Mesenchymal stem cell (in vitro differentiated cells and primary cell): Measurements from ENCODE around the gene CLEC3B.

ENCODE experiments used
- DNase-seq: peaks from one replicate; pipeline ENCODE4 v3.0.0-alpha.2; 2013
- H2AFZ ChIP-seq: one replicate; pipeline ENCODE4 v1.6.1; 2013; ENCODE audit warnings: low read depth, mild to moderate bottlenecking, control low read depth, inconsistent platforms, low read length, moderate library complexity
- H2AK5ac ChIP-seq: 2 replicates; pipeline ENCODE4 v1.6.1; 2013; ENCODE audit warnings: low read length, moderate library complexity, mild to moderate bottlenecking, inconsistent platforms; ENCODE audit not compliant: severe bottlenecking
- H2BK120ac ChIP-seq: one replicate; pipeline ENCODE4 v1.6.1; 2013; ENCODE audit warnings: low read depth, mild to moderate bottlenecking, inconsistent platforms, low read length, moderate library complexity
- H2BK12ac ChIP-seq, 2 experiments: one replicate each; pipeline ENCODE4 v1.6.1; 2013; ENCODE audit warnings: inconsistent platforms in 2 of 2, low read length in 2 of 2, mild to moderate bottlenecking in 2 of 2, moderate library complexity in 2 of 2, control low read depth in 1 of 2
- H2BK15ac ChIP-seq: one replicate; pipeline ENCODE4 v1.6.1; 2013; ENCODE audit warnings: mild to moderate bottlenecking, low read depth, inconsistent platforms; ENCODE audit not compliant: poor library complexity, severe bottlenecking
- H2BK5ac ChIP-seq: 2 replicates; pipeline ENCODE4 v1.6.1; 2013; ENCODE audit warnings: low read depth, mild to moderate bottlenecking, low read length, control low read depth, inconsistent platforms; ENCODE audit not compliant: poor library complexity, severe bottlenecking
- H3K14ac ChIP-seq, 2 experiments: one replicate each; pipeline ENCODE4 v1.6.1; 2013; ENCODE audit warnings: inconsistent platforms in 2 of 2, low read length in 2 of 2, control low read depth in 1 of 2, mild to moderate bottlenecking in 1 of 2, moderate library complexity in 1 of 2
- H3K18ac ChIP-seq, 2 experiments: one replicate each; pipeline ENCODE4 v1.6.1; 2013; ENCODE audit warnings: inconsistent platforms in 2 of 2, low read length in 2 of 2, control low read depth in 1 of 2, low read depth in 1 of 2, mild to moderate bottlenecking in 1 of 2
- H3K23ac ChIP-seq, 2 experiments: one replicate each; pipeline ENCODE4 v1.6.1; 2013; ENCODE audit warnings: inconsistent platforms in 2 of 2, low read length in 2 of 2, mild to moderate bottlenecking in 2 of 2, moderate library complexity in 2 of 2, control low read depth in 1 of 2
- H3K27ac ChIP-seq: 2 replicates; pipeline ENCODE4 v1.5.1; 2013; ENCODE audit warnings: mild to moderate bottlenecking, moderate library complexity, low read length, control low read depth, inconsistent platforms; ENCODE audit not compliant: poor library complexity, severe bottlenecking
- H3K27me3 ChIP-seq, 2 experiments: 2 replicates each; pipeline versions ENCODE4 v1.6.1 to v1.7.0; 2013; ENCODE audit warnings: low read length in 2 of 2, mild to moderate bottlenecking in 2 of 2, moderate library complexity in 2 of 2, control low read depth in 1 of 2, inconsistent platforms in 1 of 2; ENCODE audit not compliant: control insufficient read depth in 1 of 2, insufficient read depth in 1 of 2
- H3K36me3 ChIP-seq, 2 experiments: 2 replicates each; pipeline versions ENCODE4 v1.6.1 to v1.7.0; 2013; ENCODE audit warnings: low read length in 2 of 2, control low read depth in 1 of 2, inconsistent platforms in 1 of 2, low read depth in 1 of 2, mild to moderate bottlenecking in 1 of 2; ENCODE audit not compliant: insufficient read depth in 2 of 2, control insufficient read depth in 1 of 2
- H3K4ac ChIP-seq, 2 experiments: one replicate each; pipeline ENCODE4 v1.6.1; 2013; ENCODE audit warnings: inconsistent platforms in 2 of 2, low read length in 2 of 2, mild to moderate bottlenecking in 2 of 2, moderate library complexity in 2 of 2, control low read depth in 1 of 2, low read depth in 1 of 2
- H3K4me1 ChIP-seq: 2 replicates; pipeline ENCODE4 v1.6.1; 2013; ENCODE audit warnings: low read depth, low read length, control low read depth; ENCODE audit not compliant: control insufficient read depth, insufficient read depth
- H3K4me2 ChIP-seq: 2 replicates; pipeline ENCODE4 v1.6.1; 2013; ENCODE audit warnings: low read length, mild to moderate bottlenecking, inconsistent platforms; ENCODE audit not compliant: poor library complexity, severe bottlenecking
- H3K4me3 ChIP-seq, 2 experiments: 2 replicates each; pipeline versions ENCODE4 v1.5.1 to v1.7.0; 2013; ENCODE audit warnings: low read length in 2 of 2, mild to moderate bottlenecking in 2 of 2, control low read depth in 1 of 2, low read depth in 1 of 2; ENCODE audit not compliant: insufficient read depth in 1 of 2
- H3K79me1 ChIP-seq: replicated peaks from 2 replicates; pipeline ENCODE4 v1.6.1; 2013; ENCODE audit warnings: mild to moderate bottlenecking, control low read depth, low read length, inconsistent platforms; ENCODE audit not compliant: poor library complexity, severe bottlenecking
- H3K9ac ChIP-seq: 2 replicates; pipeline ENCODE4 v1.7.0; 2013; ENCODE audit warnings: mild to moderate bottlenecking, low read length, moderate library complexity
- H3K9me3 ChIP-seq: 2 replicates; pipeline ENCODE4 v1.7.0; 2013; ENCODE audit warnings: mild to moderate bottlenecking, low read length; ENCODE audit not compliant: control insufficient read depth
- H4K8ac ChIP-seq: one replicate; pipeline ENCODE4 v1.6.1; 2013; ENCODE audit warnings: inconsistent platforms, mild to moderate bottlenecking, low read length, moderate library complexity
- H4K91ac ChIP-seq: one replicate; pipeline ENCODE4 v1.6.1; 2013; ENCODE audit warnings: mild to moderate bottlenecking, low read length, inconsistent platforms
- WGBS: methylation state at CpG from one replicate; pipeline ENCODE4 v1.1.7; 2013; ENCODE audit warnings: mixed read lengths; 5-methylcytosine and 5-hydroxymethylcytosine counted together

CLEC3B gene

DNA sequence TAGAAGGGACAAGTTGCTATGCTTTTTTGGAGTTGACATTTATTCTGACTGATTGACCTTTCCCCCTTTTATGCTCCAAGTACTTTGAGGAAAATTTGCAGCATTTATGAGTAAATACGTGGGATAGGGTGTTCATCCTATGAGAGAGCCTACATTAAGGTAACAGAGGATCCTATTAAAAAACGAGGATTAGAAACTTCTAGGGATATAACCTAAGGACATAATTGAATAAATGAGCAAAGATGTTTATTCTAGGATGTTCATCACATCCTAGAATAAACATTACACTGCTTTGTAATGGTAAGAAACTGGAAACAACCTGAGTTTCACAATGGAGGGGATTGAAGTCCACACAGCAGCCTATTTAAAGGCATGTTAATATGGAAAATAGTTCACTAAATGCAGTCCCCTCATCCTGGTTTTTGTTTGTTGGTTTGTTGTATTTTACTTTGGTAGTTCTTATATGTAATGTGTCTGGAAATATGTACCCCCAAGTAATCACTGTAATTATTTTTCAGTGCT, 23.9 kb upstream of the CLEC3B start:
- H2BK12ac ChIP-seq: no peak overlapping the region
- no peak overlapping the region for H3K14ac ChIP-seq
- peaks cover 2% of the 10 kb centered on the region for H3K4me1 ChIP-seq
- no peak overlapping the region for H2AK5ac ChIP-seq
- DNase-seq: peak; percentile 38
- H2BK5ac ChIP-seq: no peak overlapping the region
- peaks cover 33 to 85% of the 10 kb centered on the region in 2 experiments for H3K36me3 ChIP-seq
- no peak overlapping the region for H3K4me2 ChIP-seq
- H3K4me3 ChIP-seq: no peak overlapping the region
- H3K79me1 ChIP-seq: peaks cover 15% of the 10 kb centered on the region
- no peak overlapping the region for H3K9ac ChIP-seq
- no peak overlapping the region for H3K18ac ChIP-seq
- H2BK15ac ChIP-seq: no peak overlapping the region
- no peak overlapping the region for H4K91ac ChIP-seq
- no peak overlapping the region for H2AFZ ChIP-seq
- no peak overlapping the region for H3K4ac ChIP-seq
- H2BK120ac ChIP-seq: no peak overlapping the region
- no peak overlapping the region for H3K23ac ChIP-seq
- H4K8ac ChIP-seq: no peak overlapping the region
- WGBS: no CpG with 5 or more reads among the region's 2 CpGs
- no peaks in the 10 kb centered on the region for H3K27me3 ChIP-seq
- peaks cover 5% of the 10 kb centered on the region for H3K9me3 ChIP-seq
- H3K27ac ChIP-seq: no peak overlapping the region

DNA sequence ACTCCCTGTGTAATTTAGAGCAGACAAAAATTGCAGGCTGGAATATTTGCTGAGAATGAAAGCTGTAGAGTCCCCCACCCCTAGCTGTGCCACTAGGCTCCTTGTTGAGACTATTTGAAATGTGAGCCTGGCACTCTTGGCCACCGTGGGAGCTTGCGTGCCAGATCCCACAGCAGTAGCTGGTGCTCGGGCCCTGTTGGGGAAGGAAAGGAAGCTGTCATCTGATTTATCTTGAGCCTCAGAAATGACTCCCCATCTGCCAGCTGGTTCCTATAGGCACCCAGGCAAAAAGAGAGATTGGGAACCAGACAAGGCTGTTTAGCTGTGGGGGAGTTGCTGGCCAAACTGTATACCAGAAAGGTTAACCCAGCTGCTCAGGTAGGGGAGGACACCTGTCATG, 23.4 kb upstream of the CLEC3B start:
- WGBS: 98% methylated on average over 3 of the region's 3 CpGs
- no peak overlapping the region for H2BK12ac ChIP-seq
- peaks cover 6% of the 10 kb centered on the region for H3K4me1 ChIP-seq
- no peak overlapping the region for H2BK15ac ChIP-seq
- H3K9me3 ChIP-seq: peaks cover 5% of the 10 kb centered on the region
- H3K4me3 ChIP-seq: no peak overlapping the region
- no peaks in the 10 kb centered on the region for H3K27me3 ChIP-seq
- no peak overlapping the region for H2BK5ac ChIP-seq
- no peak overlapping the region for H3K18ac ChIP-seq
- H3K4ac ChIP-seq: no peak overlapping the region
- no peak overlapping the region for H3K4me2 ChIP-seq
- no peak overlapping the region for H2BK120ac ChIP-seq
- no peak overlapping the region for H3K27ac ChIP-seq
- H3K14ac ChIP-seq: no peak overlapping the region
- H4K8ac ChIP-seq: no peak overlapping the region
- H2AK5ac ChIP-seq: no peak overlapping the region
- no peak overlapping the region for H3K9ac ChIP-seq
- H2AFZ ChIP-seq: no peak overlapping the region
- H3K79me1 ChIP-seq: peaks cover 16% of the 10 kb centered on the region
- no peak overlapping the region for H3K23ac ChIP-seq
- peaks cover 35 to 85% of the 10 kb centered on the region in 2 experiments for H3K36me3 ChIP-seq
- H4K91ac ChIP-seq: no peak overlapping the region
- DNase-seq: no peak

DNA sequence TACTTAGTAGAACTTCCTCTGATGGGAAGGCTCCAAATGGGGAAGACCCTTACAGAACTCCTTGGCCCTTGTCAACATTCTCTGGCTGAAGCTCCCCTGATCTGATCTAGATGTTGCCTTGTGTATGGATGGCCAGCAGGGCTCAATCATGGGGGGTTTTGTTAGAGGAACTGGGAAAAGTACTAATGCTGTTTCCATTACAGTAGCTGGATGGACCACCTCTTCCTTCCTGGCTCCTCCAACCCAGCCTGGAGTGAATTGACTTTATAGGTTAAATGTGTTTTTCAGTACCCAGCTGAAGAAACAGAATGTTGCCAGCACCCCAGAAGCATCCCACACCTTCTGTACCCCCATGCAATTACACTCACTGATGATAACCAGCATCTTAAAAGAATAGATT, 22.7 kb upstream of the CLEC3B start:
- Histone ChIP-seq H3K9ac (no peak overlapping the region), H3K4me3 (no peak overlapping the region), H3K4me2 (no peak overlapping the region), H3K4ac (no peak overlapping the region), H3K23ac (no peak overlapping the region), H4K8ac (no peak overlapping the region), H2BK12ac (no peak overlapping the region), H3K27me3 (no peaks in the 10 kb centered on the region), H2BK15ac (no peak overlapping the region), H3K9me3 (peaks cover 5% of the 10 kb centered on the region), H2AK5ac (no peak overlapping the region), H3K27ac (no peak overlapping the region), H2BK120ac (no peak overlapping the region), H3K79me1 (peaks cover 15% of the 10 kb centered on the region), H3K36me3 (peaks cover 34 to 81% of the 10 kb centered on the region in 2 experiments), H3K18ac (no peak overlapping the region), H4K91ac (no peak overlapping the region), H2BK5ac (no peak overlapping the region), H3K4me1 (peaks cover 8% of the 10 kb centered on the region), H2AFZ (no peak overlapping the region), H3K14ac (no peak overlapping the region)
- no peak for DNase-seq

DNA sequence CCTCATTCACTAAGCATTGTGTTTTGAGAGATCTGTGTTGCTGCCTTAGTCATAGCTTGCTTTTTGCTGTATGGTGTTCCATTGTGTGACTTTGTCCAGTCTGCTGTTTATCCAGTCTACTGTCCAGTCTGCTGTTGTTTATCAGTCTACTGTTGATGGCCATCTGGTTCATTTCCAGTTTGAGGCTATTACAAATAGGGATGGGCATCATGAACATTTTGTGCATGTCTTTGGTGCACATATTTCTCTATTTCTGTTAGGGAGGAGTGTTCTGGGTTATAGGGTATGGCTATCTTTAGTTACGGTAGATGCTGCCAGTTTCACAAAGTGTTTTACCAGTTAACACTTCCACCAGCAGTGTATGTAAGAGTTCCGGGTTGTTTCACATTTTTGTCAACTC, 22.2 kb upstream of the CLEC3B start:
- Histone ChIP-seq H3K14ac (no peak overlapping the region), H3K9ac (no peak overlapping the region), H2BK12ac (no peak overlapping the region), H2BK15ac (no peak overlapping the region), H3K36me3 (peaks cover 32 to 79% of the 10 kb centered on the region in 2 experiments), H4K91ac (no peak overlapping the region), H3K18ac (no peak overlapping the region), H3K23ac (no peak overlapping the region), H3K79me1 (peaks cover 16% of the 10 kb centered on the region), H3K4me1 (peaks cover 9% of the 10 kb centered on the region), H4K8ac (no peak overlapping the region), H3K27ac (no peak overlapping the region), H2BK120ac (no peak overlapping the region), H2BK5ac (no peak overlapping the region), H3K4me3 (no peak overlapping the region), H2AFZ (no peak overlapping the region), H3K4me2 (no peak overlapping the region), H3K4ac (no peak overlapping the region), H3K27me3 (no peaks in the 10 kb centered on the region), H3K9me3 (peaks cover 5% of the 10 kb centered on the region), H2AK5ac (no peak overlapping the region)
- peak; percentile 64 for DNase-seq
- WGBS: 92% methylated on average over 2 of the region's 2 CpGs
